Superior temporal gyrus (tissue), 1 donor: Measurements from ENCODE around the gene COL9A3.

ENCODE experiments used
- DNase-seq: peaks from one replicate; pipeline ENCODE4 v3.0.0-alpha.2; 2016; ENCODE audit errors: extremely low spot score

Gene COL9A3

DNA sequence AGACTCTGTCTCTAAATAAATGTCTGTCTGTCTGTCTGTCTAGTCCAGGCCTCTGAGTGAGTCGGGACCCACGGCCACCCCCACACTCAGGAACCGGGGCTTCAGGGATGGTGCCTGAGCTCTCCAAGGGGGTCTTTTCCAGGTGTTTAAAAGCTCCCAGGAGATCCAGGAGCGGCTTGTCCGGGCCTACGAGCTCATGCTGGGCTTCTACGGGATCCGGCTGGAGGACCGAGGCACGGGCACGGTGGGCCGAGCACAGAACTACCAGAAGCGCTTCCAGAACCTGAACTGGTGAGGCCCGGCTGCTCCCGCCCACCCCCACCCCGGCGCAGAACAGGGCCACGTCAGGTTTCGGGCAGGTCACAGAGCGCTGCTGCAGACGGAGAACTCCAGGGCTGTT, 5.5 kb upstream of the COL9A3 start:
- DNase-seq, result no peak

DNA sequence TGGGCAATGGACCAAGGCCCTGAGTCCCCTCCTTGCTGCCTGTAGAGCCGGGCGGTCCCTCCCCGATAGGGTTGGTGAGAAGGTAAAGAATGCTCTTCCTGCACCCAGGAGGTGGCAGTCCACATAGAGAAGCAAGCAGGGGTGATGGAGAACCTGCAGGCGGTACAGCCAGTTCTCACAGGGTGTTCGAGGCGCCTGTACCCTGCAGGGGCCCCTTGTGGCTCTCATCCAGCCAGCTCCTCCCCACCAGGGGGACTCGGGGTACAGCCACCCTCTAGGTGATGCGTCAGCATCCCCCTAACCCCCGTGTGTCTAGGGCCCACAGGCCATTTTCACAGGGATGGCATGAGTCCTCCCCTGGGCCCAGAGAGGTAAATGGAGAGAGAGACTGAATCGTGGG, 5.1 kb upstream of the COL9A3 start:
- DNase-seq, result no peak

DNA sequence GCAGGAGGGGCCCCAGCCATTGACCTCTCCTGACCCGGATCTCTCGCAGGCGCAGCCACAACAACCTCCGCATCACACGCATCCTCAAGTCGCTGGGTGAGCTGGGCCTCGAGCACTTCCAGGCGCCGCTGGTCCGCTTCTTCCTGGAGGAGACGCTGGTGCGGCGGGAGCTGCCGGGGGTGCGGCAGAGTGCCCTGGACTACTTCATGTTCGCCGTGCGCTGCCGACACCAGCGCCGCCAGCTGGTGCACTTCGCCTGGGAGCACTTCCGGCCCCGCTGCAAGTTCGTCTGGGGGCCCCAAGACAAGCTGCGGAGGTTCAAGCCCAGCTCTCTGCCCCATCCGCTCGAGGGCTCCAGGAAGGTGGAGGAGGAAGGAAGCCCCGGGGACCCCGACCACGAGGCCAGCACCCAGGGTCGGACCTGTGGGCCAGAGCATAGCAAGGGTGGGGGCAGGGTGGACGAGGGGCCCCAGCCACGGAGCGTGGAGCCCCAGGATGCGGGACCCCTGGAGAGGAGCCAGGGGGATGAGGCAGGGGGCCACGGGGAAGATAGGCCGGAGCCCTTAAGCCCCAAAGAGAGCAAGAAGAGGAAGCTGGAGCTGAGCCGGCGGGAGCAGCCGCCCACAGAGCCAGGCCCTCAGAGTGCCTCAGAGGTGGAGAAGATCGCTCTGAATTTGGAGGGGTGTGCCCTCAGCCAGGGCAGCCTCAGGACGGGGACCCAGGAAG, 4.5 kb upstream of the COL9A3 start:
- no peak for DNase-seq

- DNase-seq, result no peak
Measured at GRCh38 chr20:62812907-62813200, 4.0 kb upstream of the COL9A3 start.

- no peak for DNase-seq
Measured at GRCh38 chr20:62813588-62813987, 3.3 kb upstream of the COL9A3 start.

GRCh38 chr20:62814060-62814708, 2.7 kb upstream of the COL9A3 start:
- no peak for DNase-seq

GRCh38 chr20:62814709-62815065, 2.2 kb upstream of the COL9A3 start:
- DNase-seq, result no peak

DNA sequence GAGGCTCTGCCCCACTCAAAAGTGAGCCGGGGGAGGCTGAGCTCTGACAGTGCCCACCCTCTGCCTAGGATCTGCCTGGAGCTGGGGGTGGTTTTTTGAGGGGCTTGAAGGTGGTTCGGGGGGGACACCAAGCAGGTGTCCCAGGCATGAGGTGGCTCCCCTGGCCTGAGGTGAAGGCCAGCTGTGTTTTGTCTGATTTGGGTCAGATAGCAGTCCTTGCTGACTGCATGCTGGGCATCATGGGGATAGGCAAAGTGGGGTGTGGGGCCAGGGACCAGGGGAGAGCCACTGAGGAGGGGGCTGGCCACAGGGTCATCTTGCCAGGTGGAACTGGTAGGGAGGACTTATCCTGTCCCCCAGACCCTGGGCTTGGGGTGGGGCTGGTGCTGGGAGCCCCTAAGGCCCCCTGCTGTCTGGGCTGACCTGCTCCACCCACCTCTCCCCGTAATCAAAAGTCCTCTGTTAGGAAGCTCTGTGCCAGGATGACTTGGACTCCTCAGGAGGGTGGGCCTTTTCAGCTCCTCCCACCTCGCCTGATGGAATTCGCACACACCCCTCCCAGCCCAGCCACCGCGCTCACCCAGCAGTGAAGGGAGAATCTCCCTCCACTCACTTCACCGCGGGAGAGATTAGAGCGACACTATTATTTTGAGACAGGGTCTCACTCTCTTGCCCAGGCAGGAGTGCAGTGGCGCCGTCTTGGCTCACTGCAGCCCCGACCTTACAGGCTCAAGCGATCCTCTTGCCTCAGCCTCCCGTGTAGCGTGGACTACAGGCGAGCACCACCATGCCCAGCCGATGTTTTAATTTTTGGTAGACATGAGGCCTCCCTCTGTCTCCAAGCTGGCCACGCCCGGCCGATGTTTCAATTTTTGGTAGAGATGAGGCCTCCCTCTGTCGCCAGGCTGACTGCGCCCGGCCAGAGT, 1.5 kb upstream of the COL9A3 start:
- no peak for DNase-seq

DNA sequence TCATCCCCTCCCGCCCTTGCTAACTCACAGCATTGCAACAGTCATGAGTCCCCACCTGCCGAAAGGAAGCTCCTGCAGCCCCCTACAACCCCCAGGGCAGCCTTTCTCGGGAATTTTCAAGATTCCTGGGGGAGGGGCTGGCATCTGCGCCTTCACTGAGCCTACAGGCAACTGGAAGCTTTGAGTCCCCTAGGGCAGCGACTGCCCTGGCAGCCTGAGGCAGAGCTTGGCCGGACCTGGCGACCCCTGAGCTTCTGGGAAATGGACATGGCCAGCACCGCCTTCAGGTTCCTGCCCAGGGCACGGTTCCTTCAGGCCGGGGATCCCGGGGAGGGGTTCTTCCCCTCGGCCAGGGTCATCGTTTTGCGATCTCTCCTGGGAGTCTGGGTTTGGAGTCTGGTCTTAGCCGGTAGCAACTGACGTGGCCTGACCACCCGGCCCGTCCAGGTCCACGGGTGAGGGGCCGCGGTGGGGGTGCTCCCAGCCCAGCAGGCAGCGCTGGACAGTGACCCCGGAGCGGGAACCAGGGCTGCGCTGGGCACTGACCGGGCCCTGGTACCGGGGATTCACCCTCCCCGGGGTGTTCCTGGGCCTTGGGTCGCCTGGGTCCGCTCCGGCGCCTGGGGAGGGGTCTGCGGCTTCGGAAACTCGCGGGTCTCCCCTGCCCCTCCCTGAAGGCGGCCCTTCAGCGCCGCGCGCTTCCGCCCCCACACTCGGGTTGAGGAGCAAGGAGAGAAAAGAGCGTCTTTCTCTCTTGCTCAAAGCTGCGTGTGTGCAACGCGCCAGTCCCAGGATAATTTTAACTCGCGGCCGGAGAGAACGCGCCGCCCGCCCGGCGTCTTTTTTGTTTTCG, 593 bp upstream of the COL9A3 start:
- no peak for DNase-seq

GRCh38 chr20:62817975-62818591, 1.2 kb downstream of the COL9A3 start:
- DNase-seq, result no peak

DNA sequence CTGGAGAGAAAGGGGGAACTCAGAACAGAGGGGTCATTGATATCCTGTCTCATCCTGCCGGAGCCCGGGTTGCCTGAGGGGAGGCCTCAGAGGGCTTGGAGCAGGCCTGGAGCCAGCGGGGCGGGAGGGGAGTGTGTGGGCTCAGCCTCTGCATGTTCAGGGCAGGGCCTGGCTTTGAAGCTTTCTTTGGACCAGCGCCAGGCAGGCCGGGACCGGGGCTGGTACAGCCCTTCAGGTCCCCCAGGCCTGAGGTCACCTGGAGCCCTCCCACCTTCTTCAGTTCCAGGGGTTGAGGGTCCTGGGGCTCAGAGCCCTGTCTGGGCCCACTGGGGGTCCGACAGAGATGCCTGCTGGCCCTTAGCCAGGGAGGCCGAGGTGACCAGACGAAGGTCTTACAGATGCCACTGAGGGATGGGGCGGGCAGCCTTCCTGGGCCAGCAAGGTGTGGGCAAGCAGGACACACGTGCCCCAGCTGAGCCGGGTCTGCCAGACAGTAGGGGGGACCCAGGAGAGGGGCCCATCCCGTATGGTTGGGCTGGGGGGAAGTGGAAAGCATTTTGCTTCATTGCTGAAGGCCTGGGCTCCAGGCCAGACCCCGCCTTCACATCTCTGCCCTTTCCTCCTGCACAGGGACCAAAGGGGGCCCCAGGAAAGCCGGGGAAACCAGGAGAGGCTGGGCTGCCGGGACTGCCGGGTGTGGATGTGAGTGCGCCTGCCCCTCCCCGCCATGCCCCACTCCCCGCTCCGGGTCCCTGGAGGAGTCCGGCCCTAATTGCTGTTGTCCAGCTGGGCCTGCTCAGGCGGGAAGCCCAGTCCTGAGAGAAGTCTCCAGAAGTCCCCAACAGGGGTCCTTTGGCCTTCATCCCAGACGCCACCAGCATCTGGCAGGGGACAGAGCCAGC, 2.0 kb downstream of the COL9A3 start:
- peak; percentile 71 for DNase-seq

- no peak for DNase-seq
Measured at GRCh38 chr20:62819494-62820174, 2.8 kb downstream of the COL9A3 start.

- DNase-seq, result peak; percentile 59
Measured at GRCh38 chr20:62820208-62820961, 3.5 kb downstream of the COL9A3 start.

DNA sequence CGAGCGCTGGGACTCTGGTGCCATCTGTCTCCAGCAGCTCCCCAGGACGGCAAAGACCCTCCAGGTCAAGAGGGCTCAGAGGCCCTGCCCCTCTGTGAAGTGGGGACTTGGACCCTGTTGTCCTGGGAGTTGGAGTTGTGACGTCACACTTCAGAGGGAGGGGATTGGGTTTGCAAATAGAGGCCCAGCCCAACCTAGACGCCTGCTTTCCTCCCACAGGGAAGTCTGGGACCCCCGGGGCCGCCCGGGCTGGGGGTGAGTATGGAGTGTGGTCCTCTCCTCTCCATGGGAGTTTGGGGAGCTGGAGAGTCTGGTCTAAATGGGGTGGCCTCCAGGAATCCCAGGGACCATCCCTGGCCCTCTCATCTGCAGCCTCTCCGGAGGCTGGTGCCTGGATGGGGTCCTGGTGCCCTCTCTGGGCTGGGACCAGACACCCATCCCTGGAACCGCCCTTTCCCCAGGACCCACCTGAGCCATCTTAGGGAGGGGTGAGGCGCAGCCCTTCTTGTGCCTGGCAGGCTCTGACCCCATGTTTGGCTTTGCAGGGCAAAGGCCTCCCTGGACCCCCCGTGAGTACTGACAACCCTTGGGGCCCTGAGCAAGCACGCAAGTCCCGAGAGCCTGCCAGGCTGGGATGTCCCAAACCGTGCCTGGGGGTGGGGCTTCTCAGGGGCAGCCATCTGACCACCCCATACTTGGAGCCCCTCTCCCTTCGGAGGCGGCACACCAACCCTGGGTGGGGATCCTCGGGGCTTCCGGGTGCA, 4.3 kb downstream of the COL9A3 start:
- no peak for DNase-seq

DNA sequence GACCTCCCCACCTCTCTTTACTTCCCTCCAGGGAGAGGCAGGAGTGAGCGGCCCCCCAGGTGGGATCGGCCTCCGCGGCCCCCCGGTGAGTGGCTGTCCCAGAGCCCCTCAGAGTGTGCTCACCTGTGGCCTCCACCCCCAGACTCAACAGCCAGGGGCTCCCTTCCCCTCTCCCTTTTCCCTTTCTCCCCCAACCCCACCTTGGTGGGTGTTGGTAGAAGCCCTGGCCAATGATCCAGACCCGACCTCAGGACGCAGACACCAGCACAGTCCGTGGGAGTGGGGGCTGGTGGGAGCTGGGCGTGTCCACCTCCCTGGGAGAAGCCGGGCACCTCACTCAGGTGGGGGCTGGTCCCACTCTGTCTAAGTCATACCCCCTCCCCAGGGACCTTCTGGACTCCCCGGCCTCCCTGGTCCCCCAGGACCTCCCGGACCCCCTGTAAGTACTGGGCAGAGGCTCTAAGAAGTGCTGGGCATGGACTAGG, 4.9 kb downstream of the COL9A3 start:
- no peak for DNase-seq

DNA sequence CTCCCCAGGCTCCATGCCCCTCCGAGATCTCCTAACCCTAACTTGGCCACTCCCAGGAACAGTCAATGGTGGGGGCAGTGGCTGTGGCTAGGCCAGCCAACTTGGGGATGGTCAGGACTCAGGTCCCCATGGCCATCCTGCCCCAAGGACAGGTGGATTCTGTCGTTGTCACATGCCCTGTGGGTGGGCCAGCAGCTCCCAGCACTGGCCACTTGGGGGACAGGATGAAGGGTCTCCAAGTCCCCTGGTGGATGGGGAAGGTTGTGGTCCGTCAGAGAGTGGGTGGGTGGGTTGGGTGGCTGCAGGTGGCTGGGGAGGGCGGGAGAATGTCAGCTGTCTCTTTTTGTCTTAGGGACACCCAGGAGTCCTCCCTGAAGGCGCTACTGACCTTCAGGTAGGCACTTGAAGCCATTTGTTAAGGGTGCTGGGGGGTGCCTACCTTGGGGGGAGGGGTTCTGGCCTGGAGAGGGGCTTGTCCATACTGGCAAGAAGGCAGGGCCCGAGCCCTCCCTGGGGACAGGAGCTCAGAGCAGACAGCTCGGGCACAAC, 5.5 kb downstream of the COL9A3 start:
- DNase-seq, result no peak

- DNase-seq, result peak; percentile 58
Measured at GRCh38 chr20:62822788-62823651, 6.2 kb downstream of the COL9A3 start.
